HG03159 (cell line): ENCODE data around the gene BCAS3.

Source experiments
- ATAC-seq: cut with Tn5 transposase; IDR thresholded peaks from one replicate; pipeline ENCODE4 v1.9.1; 2021; ENCODE audit warnings: mild to moderate bottlenecking, moderate library complexity; ENCODE audit not compliant: unreplicated experiment

BCAS3 gene

GRCh38 chr17:61177351-61177750 lies 499.7 kb downstream of the BCAS3 start:
- no peak for ATAC-seq

GRCh38 chr17:61178284-61178683 lies 500.6 kb downstream of the BCAS3 start:
- no peak for ATAC-seq

DNA sequence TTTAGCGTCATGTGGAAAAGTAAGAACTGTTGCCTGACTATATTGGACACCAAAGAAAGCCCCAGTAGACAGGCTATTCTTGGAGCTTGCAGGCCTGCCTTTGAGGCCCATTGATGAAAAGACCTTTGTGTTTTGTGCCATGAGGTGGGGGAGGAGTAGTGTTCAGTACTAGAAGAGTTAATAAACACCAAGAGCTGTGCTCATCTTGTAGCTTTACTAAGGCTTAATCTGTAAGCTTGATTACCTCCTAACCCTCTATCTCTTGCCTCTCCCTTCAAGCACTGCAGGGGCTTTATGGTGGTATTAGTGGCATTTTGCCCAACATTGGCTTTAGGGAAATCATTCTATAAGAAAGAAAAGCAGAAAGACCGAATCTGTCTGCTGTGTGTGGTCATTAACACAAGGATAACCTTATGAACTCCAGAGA lies 501.7 kb downstream of the BCAS3 start:
- ATAC-seq: no peak

DNA sequence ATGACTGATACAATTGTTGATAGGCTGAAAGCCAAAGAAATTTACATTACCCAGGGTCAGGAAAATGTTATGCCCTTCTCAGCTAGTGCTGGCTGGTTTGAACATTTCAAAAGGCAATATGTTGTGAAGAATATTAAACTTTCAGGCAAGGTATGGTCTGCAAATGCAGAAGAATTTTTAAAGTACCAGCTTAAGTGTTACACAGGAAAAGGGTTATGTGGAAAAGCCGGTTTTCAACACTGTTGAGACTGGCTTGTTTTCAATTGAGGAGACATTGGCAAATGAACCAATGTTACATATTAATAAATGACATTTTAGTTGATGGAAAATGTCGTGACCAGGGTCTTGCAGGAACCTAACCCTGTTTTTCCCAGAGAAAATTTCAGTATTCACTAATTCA lies 506.1 kb downstream of the BCAS3 start:
- ATAC-seq: no peak

GRCh38 chr17:61185385-61185784 lies 507.7 kb downstream of the BCAS3 start:
- no peak for ATAC-seq

DNA sequence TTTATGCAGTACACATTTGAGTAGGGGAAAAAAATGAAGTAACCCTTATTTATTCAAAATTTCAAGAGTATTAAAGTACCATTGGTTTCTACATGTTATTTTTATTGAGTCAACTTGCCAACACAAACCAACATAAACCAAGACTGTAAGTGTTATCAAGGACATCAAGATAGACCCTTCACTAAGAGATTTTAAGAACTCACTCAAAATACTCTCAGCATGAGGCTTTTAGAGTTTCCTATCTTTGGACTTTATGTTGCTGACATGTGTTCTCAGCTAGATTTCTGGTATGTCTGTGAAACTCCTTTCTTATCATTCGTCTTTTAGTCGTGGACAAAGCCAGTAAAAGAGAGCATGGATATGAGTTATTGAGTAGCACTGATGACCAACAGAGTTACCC lies 509.4 kb downstream of the BCAS3 start:
- ATAC-seq: no peak

DNA sequence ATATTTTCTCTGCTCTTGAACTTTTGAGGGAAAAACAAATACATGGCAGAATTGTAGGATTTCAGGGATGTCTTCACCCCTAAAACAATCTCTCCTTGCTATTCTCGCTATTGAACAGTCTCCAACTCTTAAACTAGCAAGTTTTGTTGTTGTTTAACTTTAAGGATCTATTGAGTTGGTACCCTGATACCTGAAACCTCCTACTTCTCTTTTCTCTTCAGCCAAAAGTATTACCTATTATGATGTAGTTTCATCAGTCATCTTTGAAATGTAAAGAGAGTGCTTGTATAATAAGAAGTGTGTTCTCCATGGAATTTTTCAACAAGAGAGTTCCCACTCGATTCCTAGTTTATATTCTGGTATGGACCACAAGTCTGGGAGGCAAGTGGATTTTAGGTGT lies 510.4 kb downstream of the BCAS3 start:
- ATAC-seq: no peak

DNA sequence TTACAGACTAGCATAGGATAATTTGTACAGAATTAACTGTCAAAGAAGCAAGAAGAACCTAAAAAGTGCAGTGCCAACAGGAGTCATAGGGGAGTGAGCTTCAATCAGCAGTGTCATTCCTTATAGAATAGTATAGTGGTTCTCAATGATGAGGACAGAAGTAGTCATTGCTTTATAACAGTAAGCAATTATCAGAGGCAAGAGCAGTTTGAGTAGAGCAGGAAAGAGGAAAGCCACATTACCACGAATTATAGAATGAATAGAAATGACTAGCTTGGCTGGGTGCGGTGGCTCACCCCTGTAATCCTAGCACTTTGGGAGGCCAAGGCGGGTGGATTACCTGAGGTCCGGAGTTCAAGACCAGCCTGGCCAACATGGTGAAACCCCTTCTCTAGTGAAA lies 512.3 kb downstream of the BCAS3 start:
- ATAC-seq: no peak

DNA sequence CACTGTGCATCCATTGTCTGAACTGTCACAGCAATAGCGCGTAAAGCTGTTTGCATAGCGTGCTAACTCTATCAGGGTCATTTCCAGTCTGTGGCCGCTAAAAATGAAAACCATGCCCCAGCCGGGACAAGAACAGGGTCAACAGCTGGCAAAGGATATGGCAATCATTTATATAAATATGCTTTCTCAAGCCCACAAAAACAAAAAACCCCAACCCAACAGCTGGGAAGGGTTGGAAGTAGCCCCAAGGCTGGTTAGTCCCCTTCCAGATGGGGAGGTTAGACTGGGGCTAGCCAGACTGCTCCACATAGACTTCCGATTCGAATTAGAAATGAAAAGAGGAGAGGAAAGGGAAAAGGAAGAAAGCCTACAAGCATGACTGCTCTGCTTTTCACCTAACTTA lies 518.7 kb downstream of the BCAS3 start:
- no peak for ATAC-seq

GRCh38 chr17:61196799-61197198 lies 519.1 kb downstream of the BCAS3 start:
- ATAC-seq: no peak

- ATAC-seq: no peak
Observed at GRCh38 chr17:61199431-61200338, 522.0 kb downstream of the BCAS3 start.

- no peak for ATAC-seq
Observed at GRCh38 chr17:61200339-61200715, 522.7 kb downstream of the BCAS3 start.

DNA sequence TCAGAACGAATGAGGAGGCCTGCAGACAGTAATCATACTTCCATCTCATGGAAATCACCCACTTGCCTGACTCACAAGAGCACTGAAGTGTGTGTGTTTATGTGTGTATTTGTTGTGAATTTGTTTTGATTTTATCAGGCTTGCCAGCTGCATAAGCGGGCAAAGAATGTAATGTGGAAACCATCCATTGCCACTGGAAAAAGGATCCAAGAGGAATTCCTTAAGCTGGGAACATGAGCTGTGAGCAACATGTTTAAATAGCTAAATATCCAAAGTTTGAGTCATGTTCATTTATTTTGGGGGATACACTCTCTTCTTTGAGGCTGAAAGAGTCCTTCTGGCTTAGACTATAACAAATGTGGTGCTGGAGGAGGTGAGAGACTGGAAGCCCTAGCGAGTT lies 523.6 kb downstream of the BCAS3 start:
- no peak for ATAC-seq

- ATAC-seq: no peak
Observed at GRCh38 chr17:61202564-61202963, 524.9 kb downstream of the BCAS3 start.

DNA sequence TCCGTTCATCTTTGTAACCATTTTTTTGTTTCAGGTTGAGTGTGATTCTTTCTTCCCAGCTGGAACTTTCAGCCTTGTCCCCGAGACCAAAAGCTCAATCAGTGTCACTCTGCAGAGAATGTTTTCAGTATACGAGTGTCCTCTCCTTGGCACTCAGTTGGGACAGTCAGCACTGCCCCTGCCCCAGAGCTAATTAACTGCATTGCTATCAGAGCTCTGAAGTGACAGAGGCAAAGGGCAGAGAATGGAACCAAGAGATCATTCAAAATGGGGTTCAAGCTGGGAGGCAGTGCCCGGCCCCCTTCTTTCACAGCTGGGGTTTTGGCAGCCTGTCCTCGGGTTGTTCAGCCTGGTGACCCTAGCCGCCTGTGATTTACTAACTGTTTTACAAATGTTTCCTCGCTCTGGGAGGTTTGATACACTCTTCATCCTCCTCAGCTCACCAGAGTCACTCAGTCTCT lies 526.0 kb downstream of the BCAS3 start:
- ATAC-seq: no peak

GRCh38 chr17:61204456-61204855 lies 526.8 kb downstream of the BCAS3 start:
- no peak for ATAC-seq

DNA sequence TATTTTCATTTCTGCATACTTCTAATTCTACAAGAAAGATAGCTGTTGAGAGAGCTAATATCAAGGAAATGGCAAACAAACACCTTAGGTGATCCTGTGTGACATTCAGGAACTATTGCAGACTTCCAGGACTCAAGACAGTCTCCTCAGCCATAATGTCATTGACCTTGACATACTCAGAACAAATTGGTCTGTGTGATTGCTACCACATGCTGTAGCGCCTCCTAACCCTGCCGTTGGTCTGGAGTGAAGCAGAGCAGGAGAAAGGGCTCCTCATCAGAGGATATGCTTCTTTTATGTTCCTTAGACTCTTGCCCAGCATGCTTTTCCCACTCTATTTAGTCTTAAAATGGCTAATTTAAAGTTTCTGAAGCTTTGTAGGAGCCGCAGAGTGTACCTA lies 527.8 kb downstream of the BCAS3 start:
- no peak for ATAC-seq

DNA sequence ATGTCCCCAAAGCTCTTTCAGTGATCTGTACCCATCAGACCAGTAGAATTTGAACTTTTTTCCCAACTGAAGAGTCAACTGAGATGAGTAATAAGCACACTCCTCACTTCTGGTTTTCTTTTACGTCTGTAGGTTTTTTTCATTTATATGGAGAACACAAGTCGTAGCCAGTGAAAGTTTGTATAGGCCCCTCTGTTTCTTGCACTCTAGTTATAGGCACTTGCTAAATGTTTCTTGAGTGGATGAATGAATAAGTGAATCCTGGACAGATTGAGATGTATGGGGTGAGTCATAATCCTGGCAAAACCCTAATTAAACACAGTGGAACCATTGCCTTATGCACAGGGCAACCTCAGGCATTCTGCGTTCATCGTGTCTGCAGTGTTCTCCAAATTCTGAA lies 528.3 kb downstream of the BCAS3 start:
- ATAC-seq: no peak

DNA sequence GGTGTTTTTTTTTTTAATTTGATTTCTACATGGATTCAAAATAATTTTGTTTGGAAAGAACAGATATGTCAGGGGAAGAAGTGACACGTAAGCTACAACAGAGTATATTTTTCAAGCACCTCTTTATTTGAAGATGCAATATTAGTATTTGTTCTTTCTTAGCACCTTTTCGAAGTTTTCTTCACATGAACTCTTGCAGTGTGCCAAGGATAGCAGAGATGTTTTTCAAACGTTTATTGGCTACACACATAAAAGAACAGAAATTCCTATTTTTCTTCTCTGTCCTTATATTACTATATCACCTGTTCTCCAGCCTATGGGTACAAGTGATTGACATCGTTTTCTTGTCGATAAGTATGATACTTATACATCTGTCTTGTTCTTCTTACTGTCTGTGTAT lies 529.3 kb downstream of the BCAS3 start:
- ATAC-seq: no peak

DNA sequence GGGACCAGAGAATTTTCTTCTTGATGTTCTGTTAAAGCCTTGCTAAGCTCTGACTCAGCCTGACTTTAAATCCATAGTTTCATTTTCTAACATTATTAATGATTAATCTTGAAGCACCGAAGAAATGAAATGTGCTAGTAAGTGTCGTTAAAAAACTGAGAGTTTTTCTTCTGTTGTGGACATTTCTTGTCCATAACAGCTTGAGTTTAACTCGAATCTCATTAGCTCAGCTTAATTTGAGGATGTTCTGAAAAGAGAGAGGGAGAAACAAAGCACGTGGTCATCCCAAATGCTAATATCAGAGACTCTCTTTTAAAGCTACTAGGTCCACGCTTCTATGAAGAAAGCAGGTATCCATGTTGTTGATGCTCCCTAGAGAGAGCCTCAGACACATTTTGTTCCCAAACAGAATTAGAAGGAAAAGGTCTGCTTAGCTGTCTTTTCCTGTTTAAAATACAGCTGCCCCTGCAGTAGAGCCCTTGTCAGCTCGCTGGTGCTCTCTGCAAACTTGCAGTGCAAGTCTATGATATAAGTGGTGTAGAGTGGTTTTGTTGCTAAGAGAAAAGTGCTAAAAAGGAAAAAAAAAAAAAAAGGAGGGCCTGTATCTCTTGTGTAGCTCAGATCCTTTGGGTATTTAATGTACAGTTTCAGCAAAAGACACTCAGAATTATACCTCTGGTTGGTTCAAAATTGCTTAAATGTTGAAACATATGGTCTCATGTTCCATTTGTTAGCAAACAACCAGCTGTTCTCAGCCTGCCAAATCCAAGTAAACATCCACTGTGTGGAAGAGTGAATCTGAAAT lies 530.9 kb downstream of the BCAS3 start:
- ATAC-seq: no peak

- no peak for ATAC-seq
Observed at GRCh38 chr17:61209106-61209439, 531.4 kb downstream of the BCAS3 start.

DNA sequence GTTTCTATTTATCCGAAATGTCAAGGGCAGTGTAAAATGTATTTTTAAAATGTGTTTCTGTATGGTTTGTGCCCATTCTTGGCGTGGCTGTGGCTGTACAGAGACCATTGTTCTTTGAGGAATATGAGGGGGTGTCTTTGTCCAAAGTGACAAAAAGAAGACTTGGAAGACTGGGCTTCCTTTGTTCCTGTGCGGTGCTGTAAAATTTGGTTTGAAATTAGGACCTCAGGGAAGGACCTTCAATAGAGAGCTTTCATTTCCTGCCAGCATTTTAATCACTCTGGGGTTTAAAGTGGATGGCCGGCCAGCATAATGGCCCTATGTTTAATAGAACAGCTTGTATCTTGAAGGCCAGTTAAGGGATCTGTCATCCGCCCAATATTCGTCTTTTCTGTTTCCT lies 531.9 kb downstream of the BCAS3 start:
- ATAC-seq: no peak
